A673 (cell line): ENCODE data around the gene WNT11. TPM values are rescaled to one million over a fixed set of nuclear protein-coding genes. Genes with fewer than 3 reads are reported as not detected.

Experiments used
- BruUV-seq: library from RNA; stranded (reverse); fragments of 400-500 nt; replicated peaks from 2 replicates; lab custom pipeline; 2021; lab: Mats Ljungman, UMichigan
- CTCF ChIA-PET: fragments of 300-600 bp; sonication (Branson Sonifier 250); formaldehyde crosslinking; loops from one replicate; lab custom pipeline; 2022; ENCODE audit warnings: antibody characterized with exemption; lab: Charles Lee
- POLR2A ChIA-PET: fragments of 300-600 bp; sonication (Branson Sonifier 250); formaldehyde crosslinking; loops from one replicate; lab custom pipeline; 2022; ENCODE audit warnings: antibody characterized with exemption; ENCODE audit not compliant: low non-redundant PET; lab: Charles Lee
- DNase-seq: peaks from one replicate; pipeline ENCODE4 v3.0.0-alpha.2; 2015; ENCODE audit warnings: low spot score
- H3K27ac ChIP-seq: fragments of 200-600 bp; sonication (generic); 2 replicates; pipeline ENCODE4 v1.5.1; 2016; ENCODE audit warnings: mixed run types, low read depth, mild to moderate bottlenecking, mixed read lengths, antibody characterized with exemption, low read length; ENCODE audit not compliant: poor library complexity, severe bottlenecking
- H3K27me3 ChIP-seq: fragments of 200-600 bp; sonication (generic); replicated peaks from 2 replicates; pipeline ENCODE4 v1.6.1; 2017; ENCODE audit warnings: mixed run types, low read depth, mild to moderate bottlenecking, mixed read lengths, antibody characterized with exemption, low read length; ENCODE audit not compliant: insufficient read depth, poor library complexity
- H3K36me3 ChIP-seq: fragments of 200-600 bp; sonication (generic); 2 replicates; pipeline ENCODE4 v1.6.1; 2016; ENCODE audit warnings: mixed run types, mild to moderate bottlenecking, mixed read lengths, antibody characterized with exemption, low read length; ENCODE audit not compliant: insufficient read depth, poor library complexity, severe bottlenecking
- H3K4me1 ChIP-seq: fragments of 200-600 bp; sonication (generic); 2 replicates; pipeline ENCODE4 v1.6.1; 2017; ENCODE audit warnings: mixed run types, mild to moderate bottlenecking, mixed read lengths, antibody characterized with exemption, low read length; ENCODE audit not compliant: insufficient read depth, poor library complexity, severe bottlenecking
- H3K4me3 ChIP-seq: fragments of 200-600 bp; sonication (generic); 2 replicates; pipeline ENCODE4 v1.5.1; 2016; ENCODE audit warnings: low read depth, mixed run types, mild to moderate bottlenecking, mixed read lengths, low read length; ENCODE audit not compliant: poor library complexity, severe bottlenecking
- H3K9me3 ChIP-seq: fragments of 200-600 bp; sonication (generic); 2 replicates; pipeline ENCODE4 v1.6.1; 2016; ENCODE audit warnings: mixed run types, low read depth, mild to moderate bottlenecking, mixed read lengths, antibody characterized with exemption, low read length; ENCODE audit not compliant: poor library complexity, severe bottlenecking
- CTCF ChIP-seq: fragments of 300-800, 200-600 bp; sonication (generic); conservative IDR thresholded peaks from 2 replicates; pipeline ENCODE4 v1.5.1; 2017; ENCODE audit warnings: low read depth, mild to moderate bottlenecking, antibody characterized with exemption, low read length, moderate library complexity, mixed read lengths
- EZH2 ChIP-seq: fragments of 200-600 bp; sonication (generic); IDR thresholded peaks from 2 replicates; pipeline ENCODE4 v1.6.1; 2017; ENCODE audit warnings: borderline replicate concordance, low read depth, mild to moderate bottlenecking, mixed read lengths, antibody characterized with exemption, low read length; ENCODE audit not compliant: poor library complexity, severe bottlenecking
- intact Hi-C: fragments of 100-400 bp; cut with micrococcal nuclease; formaldehyde crosslinking; loops from one replicate; pipeline ENCODE4 v1.10.0; 2022; ENCODE audit not compliant: unreplicated experiment
- total RNA-seq: library from RNA; stranded (reverse); gene quantifications from 2 replicates; pipeline ENCODE4 v1.2.3, GENCODE V29; 2021

The WNT11 gene
- total RNA-seq, 1 experiment from 2014 or later = 1.2 TPM

- Histone ChIP-seq H3K27ac (no peak overlapping the region), H3K9me3 (no peaks in the 10 kb centered on the region), H3K4me3 (no peak overlapping the region), H3K27me3 (no peaks in the 10 kb centered on the region), H3K36me3 (no peaks in the 10 kb centered on the region), H3K4me1 (no peaks in the 10 kb centered on the region)
- DNase-seq = no peak
- intact Hi-C loops = no loop called here
- ChIA-PET POLR2A (no interaction called here), CTCF (no interaction called here)
- no TSS peak for BruUV-seq
- TF ChIP-seq CTCF (no peak), EZH2 (no peak)
These were observed 32.6 kb downstream of the WNT11 start for GRCh38 chr11:76173663-76174062.

GRCh38 chr11:76172583-76172982 lies 33.7 kb downstream of the WNT11 start:
- no peaks in the 10 kb centered on the region for H3K4me1 ChIP-seq
- H3K27ac ChIP-seq = no peak overlapping the region
- no peak for TF ChIP-seq EZH2
- no peak for TF ChIP-seq CTCF
- CTCF ChIA-PET = no interaction called here
- DNase-seq = no peak
- H3K9me3 ChIP-seq = no peaks in the 10 kb centered on the region
- H3K36me3 ChIP-seq = no peaks in the 10 kb centered on the region
- POLR2A ChIA-PET = interaction anchor here (0.7 kb wide), 1 partner anchor 20 kb away, joined by 3 read pairs; no protein-coding TSS in a partner anchor
- intact Hi-C loops = no loop called here
- H3K27me3 ChIP-seq = no peaks in the 10 kb centered on the region
- no TSS peak for BruUV-seq
- H3K4me3 ChIP-seq = no peak overlapping the region

- H3K4me1 ChIP-seq = no peaks in the 10 kb centered on the region
- DNase-seq = no peak
- H3K27me3 ChIP-seq = no peaks in the 10 kb centered on the region
- H3K9me3 ChIP-seq = no peaks in the 10 kb centered on the region
- no TSS peak for BruUV-seq
- intact Hi-C loops = no loop called here
- CTCF ChIA-PET = no interaction called here
- no peak overlapping the region for H3K4me3 ChIP-seq
- TF ChIP-seq EZH2 (no peak), CTCF (no peak)
- POLR2A ChIA-PET = no interaction called here
- no peaks in the 10 kb centered on the region for H3K36me3 ChIP-seq
- H3K27ac ChIP-seq = no peak overlapping the region
These were observed 35.8 kb downstream of the WNT11 start for GRCh38 chr11:76170468-76170867.
